Measurements from ENCODE around the gene CRB2.

Gene CRB2

GRCh38 chr9:123373447-123373923 is 17.5 kb downstream of the CRB2 start:
- H3K4me3 Mint-ChIP-seq: no peak overlapping the region
- peaks cover 8% of the 10 kb centered on the region for H3K4me1 Mint-ChIP-seq (ENCODE audit: low read depth)
- no peaks in the 10 kb centered on the region for H3K36me3 Mint-ChIP-seq
- no peak overlapping the region for H3K27ac Mint-ChIP-seq
- H3K9me3 Mint-ChIP-seq (ENCODE audit: low read depth): no peaks in the 10 kb centered on the region
- peaks cover 19% of the 10 kb centered on the region for H3K27me3 Mint-ChIP-seq

GRCh38 chr9:123373946-123374345 is 17.9 kb downstream of the CRB2 start:
- Mint-ChIP-seq H3K4me1 (ENCODE audit: low read depth) (peaks cover 8% of the 10 kb centered on the region), H3K27ac (no peak overlapping the region), H3K4me3 (no peak overlapping the region), H3K9me3 (ENCODE audit: low read depth) (no peaks in the 10 kb centered on the region), H3K36me3 (no peaks in the 10 kb centered on the region), H3K27me3 (peaks cover 19% of the 10 kb centered on the region)

DNA sequence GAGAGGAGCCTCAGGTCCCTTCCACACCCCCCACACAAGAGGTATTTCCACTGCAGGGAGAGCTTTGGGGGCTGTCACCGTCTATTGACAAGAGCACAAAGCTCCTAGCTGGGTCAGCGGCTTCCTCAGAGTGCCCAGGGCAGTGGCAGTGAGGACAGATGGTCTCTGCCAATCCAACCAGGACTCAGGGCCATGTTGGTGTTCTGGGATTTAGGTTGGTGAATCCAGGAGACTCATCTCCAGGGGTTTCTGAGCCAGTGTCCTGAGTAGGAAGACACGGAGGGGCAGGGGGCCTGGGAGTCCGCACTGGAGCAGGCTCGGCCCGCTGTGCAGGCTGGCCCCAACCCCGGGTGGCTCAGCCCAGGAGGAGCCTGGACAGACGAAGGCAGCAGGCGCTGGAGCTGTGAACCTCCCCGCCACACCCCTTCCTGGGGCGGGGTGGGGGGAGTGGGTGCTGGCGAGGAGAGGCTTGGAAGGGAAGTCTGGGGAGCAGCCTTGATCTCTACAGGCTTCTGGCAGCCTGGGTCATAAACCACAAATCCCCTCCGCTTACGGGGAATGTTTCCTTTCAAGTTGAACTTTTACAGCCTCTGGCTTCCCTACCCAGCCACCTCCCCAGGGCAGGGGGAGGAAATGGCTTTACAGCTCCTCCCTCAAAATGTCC is 19.6 kb downstream of the CRB2 start:
- Mint-ChIP-seq H3K36me3 (no peaks in the 10 kb centered on the region), H3K9me3 (ENCODE audit: low read depth) (no peaks in the 10 kb centered on the region), H3K27me3 (peaks cover 12% of the 10 kb centered on the region), H3K4me1 (ENCODE audit: low read depth) (peaks cover 8% of the 10 kb centered on the region), H3K4me3 (no peak overlapping the region), H3K27ac (no peak overlapping the region)

DNA sequence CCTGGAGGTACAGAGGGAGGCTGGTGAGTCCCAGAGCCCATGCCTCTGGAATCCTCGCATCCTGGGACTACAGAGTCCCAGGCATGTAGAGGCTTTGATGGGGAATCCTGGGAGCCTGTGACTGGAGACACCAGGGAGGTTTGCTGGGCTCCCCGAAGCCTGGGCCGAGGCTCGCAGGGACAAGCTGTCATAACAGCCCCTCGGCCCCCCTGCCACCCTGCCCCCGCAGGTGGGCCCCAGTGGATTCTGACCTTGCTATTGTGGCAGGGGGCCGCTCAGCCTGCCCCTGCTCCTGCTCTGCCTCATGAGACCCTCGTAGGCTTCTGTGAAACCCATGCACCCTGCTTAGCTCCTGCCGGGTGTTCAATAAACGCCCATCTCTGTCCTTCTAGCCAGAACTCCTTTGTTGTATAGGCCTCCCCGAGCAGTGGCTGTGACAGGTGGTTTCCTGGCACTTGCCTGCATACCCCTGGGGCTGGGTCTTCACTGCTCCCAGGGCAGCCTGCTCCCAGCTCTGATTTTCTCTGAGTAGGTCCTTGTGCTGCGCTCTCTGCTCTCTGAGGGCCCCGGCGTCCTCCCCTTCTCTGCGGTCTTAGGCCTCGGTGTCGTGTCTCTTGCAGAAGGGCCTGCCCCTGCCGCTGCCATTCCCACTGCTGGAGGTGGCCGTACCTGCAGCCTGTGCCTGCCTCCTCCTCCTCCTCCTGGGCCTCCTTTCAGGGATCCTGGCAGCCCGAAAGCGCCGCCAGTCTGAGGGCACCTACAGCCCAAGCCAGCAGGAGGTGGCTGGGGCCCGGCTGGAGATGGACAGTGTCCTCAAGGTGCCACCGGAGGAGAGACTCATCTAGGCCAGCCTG is 20.4 kb downstream of the CRB2 start:
- H3K4me1 Mint-ChIP-seq (ENCODE audit: low read depth): peaks cover 8% of the 10 kb centered on the region
- H3K36me3 Mint-ChIP-seq: no peaks in the 10 kb centered on the region
- H3K27ac Mint-ChIP-seq: no peak overlapping the region
- no peak overlapping the region for H3K4me3 Mint-ChIP-seq
- H3K9me3 Mint-ChIP-seq (ENCODE audit: low read depth): no peaks in the 10 kb centered on the region
- peaks cover 12% of the 10 kb centered on the region for H3K27me3 Mint-ChIP-seq

DNA sequence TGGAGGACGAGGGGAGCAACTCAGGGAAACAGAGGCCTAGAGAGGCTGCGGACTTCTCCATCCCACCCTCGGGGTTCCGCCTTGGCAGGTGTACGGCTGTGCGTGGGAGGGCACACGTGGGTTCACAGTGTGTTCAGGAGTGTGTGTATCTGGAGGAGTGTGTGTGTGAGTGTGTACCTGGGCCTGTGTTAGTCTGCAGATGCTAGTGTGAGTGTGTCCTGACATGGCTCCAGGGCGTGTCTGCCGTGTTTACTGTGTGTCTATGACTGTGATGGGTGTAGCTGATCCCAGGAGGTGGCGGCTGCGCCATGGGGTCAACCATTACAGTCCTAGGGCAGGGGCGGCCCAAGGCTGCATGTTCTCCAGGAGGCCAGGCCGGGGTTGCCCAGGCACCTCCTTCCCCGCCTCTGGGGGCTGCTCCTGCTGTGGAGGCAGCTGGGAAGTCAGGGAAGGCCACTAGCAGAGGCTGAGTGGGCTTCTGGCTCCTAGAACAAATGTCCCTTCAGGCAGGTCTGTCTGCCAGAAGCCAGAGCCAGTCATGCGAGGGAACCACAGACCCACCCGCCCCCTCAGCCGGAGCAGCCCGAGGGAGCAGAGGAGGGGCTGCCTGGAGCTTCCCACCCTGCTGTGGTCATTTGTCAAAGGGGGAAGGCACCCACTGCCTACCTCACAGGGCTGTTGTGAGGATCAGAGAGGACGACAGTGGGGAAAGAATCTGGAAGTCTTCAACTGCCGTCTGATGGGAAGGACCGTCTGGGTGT is 21.4 kb downstream of the CRB2 start:
- H3K27me3 Mint-ChIP-seq: peaks cover 4% of the 10 kb centered on the region
- H3K36me3 Mint-ChIP-seq: no peaks in the 10 kb centered on the region
- H3K4me1 Mint-ChIP-seq (ENCODE audit: low read depth): peaks cover 7% of the 10 kb centered on the region
- H3K27ac Mint-ChIP-seq: no peak overlapping the region
- no peak overlapping the region for H3K4me3 Mint-ChIP-seq
- no peaks in the 10 kb centered on the region for H3K9me3 Mint-ChIP-seq (ENCODE audit: low read depth)

GRCh38 chr9:123378025-123378424 is 22.0 kb downstream of the CRB2 start:
- Mint-ChIP-seq H3K36me3 (no peaks in the 10 kb centered on the region), H3K9me3 (ENCODE audit: low read depth) (no peaks in the 10 kb centered on the region), H3K27me3 (no peaks in the 10 kb centered on the region), H3K4me3 (no peak overlapping the region), H3K4me1 (ENCODE audit: low read depth) (peaks cover 4% of the 10 kb centered on the region), H3K27ac (no peak overlapping the region)

GRCh38 chr9:123378956-123379660 is 23.1 kb downstream of the CRB2 start:
- peaks cover 1% of the 10 kb centered on the region for H3K4me1 Mint-ChIP-seq (ENCODE audit: low read depth)
- H3K36me3 Mint-ChIP-seq: no peaks in the 10 kb centered on the region
- no peaks in the 10 kb centered on the region for H3K9me3 Mint-ChIP-seq (ENCODE audit: low read depth)
- H3K27me3 Mint-ChIP-seq: no peaks in the 10 kb centered on the region
- no peak overlapping the region for H3K4me3 Mint-ChIP-seq
- no peak overlapping the region for H3K27ac Mint-ChIP-seq

GRCh38 chr9:123380852-123381705 is 25.1 kb downstream of the CRB2 start:
- Mint-ChIP-seq H3K4me1 (ENCODE audit: low read depth) (no peaks in the 10 kb centered on the region), H3K9me3 (ENCODE audit: low read depth) (no peaks in the 10 kb centered on the region), H3K4me3 (no peak overlapping the region), H3K36me3 (no peaks in the 10 kb centered on the region), H3K27me3 (no peaks in the 10 kb centered on the region), H3K27ac (no peak overlapping the region)

DNA sequence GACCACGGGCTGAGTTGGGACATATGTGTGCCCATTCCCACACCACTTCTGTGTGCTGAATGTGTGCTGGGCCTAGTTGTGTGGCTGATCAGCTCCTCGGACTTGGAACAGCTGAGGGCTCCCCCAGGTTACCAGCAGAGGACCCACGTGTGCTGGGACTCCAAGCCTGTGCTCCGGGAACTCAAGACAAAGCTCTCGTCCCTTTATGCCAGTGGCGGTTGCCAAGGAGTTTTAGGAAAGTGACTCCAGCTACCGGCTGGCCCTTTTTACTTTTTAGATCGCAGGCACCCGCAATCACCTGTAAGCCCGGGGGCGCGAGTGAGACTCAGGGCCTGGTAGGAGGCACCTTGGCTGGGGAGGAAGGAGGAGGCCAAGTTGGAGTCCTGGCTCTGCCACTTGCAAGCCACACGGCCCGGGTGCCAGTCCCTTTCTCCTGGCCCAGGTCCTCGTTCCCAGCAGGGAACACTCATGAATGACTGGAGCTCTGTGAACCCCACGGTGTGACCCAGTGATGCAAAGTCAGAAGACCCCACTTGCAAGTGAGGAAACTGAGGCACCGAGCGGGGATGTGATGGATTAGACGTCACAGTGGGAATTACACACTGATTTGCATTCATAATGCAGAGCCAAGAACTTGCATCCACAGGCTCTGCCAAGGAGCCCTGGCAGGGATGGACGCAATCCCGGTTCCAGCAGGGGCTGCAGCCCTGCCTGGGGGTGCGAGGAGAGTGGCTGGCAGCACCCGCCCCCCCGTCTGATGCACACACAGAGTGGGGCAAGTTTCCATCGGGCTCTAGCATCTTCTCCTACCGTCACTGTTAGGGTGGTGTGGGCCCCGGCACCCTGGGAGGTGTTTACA is 26.9 kb downstream of the CRB2 start:
- Mint-ChIP-seq H3K9me3 (ENCODE audit: low read depth) (no peaks in the 10 kb centered on the region), H3K27me3 (no peaks in the 10 kb centered on the region), H3K27ac (no peak overlapping the region), H3K36me3 (no peaks in the 10 kb centered on the region), H3K4me1 (ENCODE audit: low read depth) (no peaks in the 10 kb centered on the region), H3K4me3 (no peak overlapping the region)

DNA sequence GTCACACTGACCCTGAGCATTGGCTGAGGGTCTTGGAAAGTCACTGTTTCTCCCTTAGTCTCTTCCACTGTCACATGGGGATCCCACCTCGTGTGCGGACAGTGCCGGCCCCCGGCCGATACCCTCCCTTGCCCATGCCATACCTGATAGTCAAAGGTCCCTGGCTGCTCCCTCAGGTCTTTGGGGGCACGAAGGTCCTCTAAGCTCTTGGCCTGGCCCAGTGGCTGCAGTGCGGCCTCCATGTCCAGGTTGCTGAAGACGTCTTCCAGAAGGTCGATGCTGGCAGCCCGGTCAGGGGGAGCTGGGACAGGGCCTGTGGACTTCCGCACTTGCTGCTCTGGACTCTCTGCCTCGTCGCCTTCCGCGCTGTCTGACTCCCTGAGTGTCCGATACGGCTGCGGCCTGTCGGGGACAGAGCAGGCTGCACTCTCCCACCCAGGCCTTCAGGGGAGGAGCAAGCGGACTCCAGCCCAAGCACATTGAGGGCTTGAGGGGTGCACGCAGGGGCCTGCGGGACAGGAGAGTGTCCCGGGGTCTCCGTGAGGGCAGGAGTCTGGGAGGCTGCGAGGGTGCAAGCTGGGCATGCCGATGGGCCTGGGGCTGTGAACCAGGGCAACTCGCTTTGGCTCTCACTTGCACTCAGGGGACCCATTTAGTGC is 27.6 kb downstream of the CRB2 start:
- no peaks in the 10 kb centered on the region for H3K27me3 Mint-ChIP-seq
- no peak overlapping the region for H3K4me3 Mint-ChIP-seq
- H3K36me3 Mint-ChIP-seq: no peaks in the 10 kb centered on the region
- no peaks in the 10 kb centered on the region for H3K4me1 Mint-ChIP-seq (ENCODE audit: low read depth)
- no peaks in the 10 kb centered on the region for H3K9me3 Mint-ChIP-seq (ENCODE audit: low read depth)
- no peak overlapping the region for H3K27ac Mint-ChIP-seq

GRCh38 chr9:123387686-123388085 is 31.7 kb downstream of the CRB2 start:
- H3K4me3 Mint-ChIP-seq: no peak overlapping the region
- no peaks in the 10 kb centered on the region for H3K27me3 Mint-ChIP-seq
- H3K9me3 Mint-ChIP-seq (ENCODE audit: low read depth): no peaks in the 10 kb centered on the region
- no peaks in the 10 kb centered on the region for H3K36me3 Mint-ChIP-seq
- H3K4me1 Mint-ChIP-seq (ENCODE audit: low read depth): no peaks in the 10 kb centered on the region
- no peak overlapping the region for H3K27ac Mint-ChIP-seq

DNA sequence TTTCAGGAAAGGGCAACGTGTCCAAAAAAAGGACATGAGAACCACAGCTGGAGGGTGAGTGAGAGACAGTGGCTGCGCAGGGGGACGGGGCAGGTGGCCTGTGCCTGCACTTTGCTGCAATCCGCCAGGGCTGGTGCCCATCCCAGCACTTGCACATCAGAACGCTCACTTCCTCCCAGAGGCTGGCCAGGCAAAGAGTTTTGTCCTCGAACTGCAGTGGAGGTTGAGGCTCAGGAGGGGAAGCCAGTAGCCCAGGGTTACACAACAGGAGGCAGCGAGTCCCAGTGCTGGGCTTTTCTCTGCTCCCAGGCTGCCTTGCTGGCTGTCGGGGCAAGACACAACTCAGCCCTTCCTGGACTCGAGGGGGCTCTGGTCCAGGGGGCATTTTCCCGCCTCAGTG is 33.1 kb downstream of the CRB2 start:
- no peaks in the 10 kb centered on the region for H3K4me1 Mint-ChIP-seq (ENCODE audit: low read depth)

DNA sequence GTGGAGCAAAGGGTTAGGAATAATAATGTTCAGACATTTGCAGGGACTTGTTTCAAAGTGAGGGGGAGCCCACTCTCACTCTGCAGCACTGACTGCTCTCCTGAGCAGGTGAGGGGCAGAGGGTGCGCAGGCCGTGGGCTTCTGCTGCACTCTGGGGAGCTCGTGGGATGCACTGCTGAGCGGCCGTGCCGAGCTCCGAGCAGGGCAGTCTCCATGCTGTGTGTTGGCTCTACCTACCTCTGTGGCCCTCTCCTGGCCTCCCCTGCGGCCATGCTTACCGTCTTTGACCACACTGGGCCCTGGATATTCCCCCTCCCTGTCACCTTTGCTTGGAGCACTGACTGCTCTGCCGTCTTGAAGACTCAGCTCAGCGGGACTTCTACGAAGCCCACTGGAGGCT is 33.7 kb downstream of the CRB2 start:
- no peaks in the 10 kb centered on the region for H3K27me3 Mint-ChIP-seq
- H3K4me3 Mint-ChIP-seq: no peak overlapping the region
- H3K9me3 Mint-ChIP-seq (ENCODE audit: low read depth): no peaks in the 10 kb centered on the region
- no peak overlapping the region for H3K27ac Mint-ChIP-seq
- no peaks in the 10 kb centered on the region for H3K36me3 Mint-ChIP-seq
- H3K4me1 Mint-ChIP-seq (ENCODE audit: low read depth): no peaks in the 10 kb centered on the region

More for the DNA sequence above, 33.1 kb downstream of the CRB2 start:
- Mint-ChIP-seq H3K27me3 (no peaks in the 10 kb centered on the region), H3K36me3 (no peaks in the 10 kb centered on the region), H3K27ac (no peak overlapping the region), H3K9me3 (ENCODE audit: low read depth) (no peaks in the 10 kb centered on the region), H3K4me3 (no peak overlapping the region)

All from activated naive CD8-positive, alpha-beta T cell (primary cell).